Measurements from ENCODE around the gene FOXP1. TPM values are rescaled to one million over a fixed set of nuclear protein-coding genes. Genes with fewer than 3 reads are reported as not detected.

Gene FOXP1
- total and polyA plus RNA-seq, 2 donors (not counting 1 experiment from before 2014, with no cell fraction given): 70.3 to 101 TPM

GRCh38 chr3:71453822-71454511, 129.6 kb downstream of the FOXP1 start:
- Histone ChIP-seq H3K4me3 (replicated peaks in 1 of 4; ENCODE audit: control extremely low read depth in 1 of 4, insufficient read depth in 1 of 4, low read depth in 3 of 4, low read length in 4 of 4) (no peak overlapping the region), H3K27ac (ENCODE audit: insufficient read depth, low read length) (no peak overlapping the region), H3K4me2 (ENCODE audit: extremely low read depth, insufficient read depth, low read length) (no peak overlapping the region), H2AFZ (ENCODE audit: low read length) (no peak overlapping the region), H3K4me1 (ENCODE audit: control insufficient read depth, extremely low read depth, insufficient read depth, low read length) (peaks cover 2% of the 10 kb centered on the region), H3K79me2 (ENCODE audit: control insufficient read depth, insufficient read depth, low read length) (no peaks in the 10 kb centered on the region), H4K20me1 (ENCODE audit: control insufficient read depth, extremely low read depth, insufficient read depth, low read length) (no peaks in the 10 kb centered on the region), H3K9ac (ENCODE audit: insufficient read depth, low read length) (no peak overlapping the region), H3K9me3 (ENCODE audit: control insufficient read depth, insufficient read depth, low read depth, low read length) (no peaks in the 10 kb centered on the region), H3K27me3 (ENCODE audit: control insufficient read depth, insufficient read depth, low read length) (no peaks in the 10 kb centered on the region), H3K36me3 (ENCODE audit: control insufficient read depth, insufficient read depth, low read length) (no peaks in the 10 kb centered on the region)
- TF ChIP-seq, protein P1, sequence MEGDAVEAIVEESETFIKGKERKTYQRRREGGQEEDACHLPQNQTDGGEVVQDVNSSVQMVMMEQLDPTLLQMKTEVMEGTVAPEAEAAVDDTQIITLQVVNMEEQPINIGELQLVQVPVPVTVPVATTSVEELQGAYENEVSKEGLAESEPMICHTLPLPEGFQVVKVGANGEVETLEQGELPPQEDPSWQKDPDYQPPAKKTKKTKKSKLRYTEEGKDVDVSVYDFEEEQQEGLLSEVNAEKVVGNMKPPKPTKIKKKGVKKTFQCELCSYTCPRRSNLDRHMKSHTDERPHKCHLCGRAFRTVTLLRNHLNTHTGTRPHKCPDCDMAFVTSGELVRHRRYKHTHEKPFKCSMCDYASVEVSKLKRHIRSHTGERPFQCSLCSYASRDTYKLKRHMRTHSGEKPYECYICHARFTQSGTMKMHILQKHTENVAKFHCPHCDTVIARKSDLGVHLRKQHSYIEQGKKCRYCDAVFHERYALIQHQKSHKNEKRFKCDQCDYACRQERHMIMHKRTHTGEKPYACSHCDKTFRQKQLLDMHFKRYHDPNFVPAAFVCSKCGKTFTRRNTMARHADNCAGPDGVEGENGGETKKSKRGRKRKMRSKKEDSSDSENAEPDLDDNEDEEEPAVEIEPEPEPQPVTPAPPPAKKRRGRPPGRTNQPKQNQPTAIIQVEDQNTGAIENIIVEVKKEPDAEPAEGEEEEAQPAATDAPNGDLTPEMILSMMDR (conservative IDR thresholded peaks at IDR 0.05 in 1 of 2, IDR thresholded peaks at IDR 0.05 in 1 of 2; ENCODE audit: low read depth in 1 of 2, low read length in 2 of 2): no peak
- no peak for TF ChIP-seq EZH2 (IDR thresholded peaks at IDR 0.05; ENCODE audit: low read length, missing control alignments)
- DNase-seq (ENCODE audit: low read depth in 2 of 2): no peak

- H3K4me3 ChIP-seq (replicated peaks in 1 of 4; ENCODE audit: control extremely low read depth in 1 of 4, insufficient read depth in 1 of 4, low read depth in 3 of 4, low read length in 4 of 4): no peak overlapping the region
- no peak overlapping the region for H2AFZ ChIP-seq (ENCODE audit: low read length)
- H3K9me3 ChIP-seq (ENCODE audit: control insufficient read depth, insufficient read depth, low read depth, low read length): no peaks in the 10 kb centered on the region
- no peaks in the 10 kb centered on the region for H3K27me3 ChIP-seq (ENCODE audit: control insufficient read depth, insufficient read depth, low read length)
- H3K4me1 ChIP-seq (ENCODE audit: control insufficient read depth, extremely low read depth, insufficient read depth, low read length): peaks cover 2% of the 10 kb centered on the region
- no peak overlapping the region for H3K9ac ChIP-seq (ENCODE audit: insufficient read depth, low read length)
- H3K79me2 ChIP-seq (ENCODE audit: control insufficient read depth, insufficient read depth, low read length): no peaks in the 10 kb centered on the region
- DNase-seq (ENCODE audit: low read depth in 2 of 2): no peak
- no peaks in the 10 kb centered on the region for H3K36me3 ChIP-seq (ENCODE audit: control insufficient read depth, insufficient read depth, low read length)
- H3K27ac ChIP-seq (ENCODE audit: insufficient read depth, low read length): no peak overlapping the region
- H4K20me1 ChIP-seq (ENCODE audit: control insufficient read depth, extremely low read depth, insufficient read depth, low read length): no peaks in the 10 kb centered on the region
- TF ChIP-seq, protein P1 (conservative IDR thresholded peaks at IDR 0.05 in 1 of 2, IDR thresholded peaks at IDR 0.05 in 1 of 2; ENCODE audit: low read depth in 1 of 2, low read length in 2 of 2): no peak
- no peak for TF ChIP-seq EZH2 (IDR thresholded peaks at IDR 0.05; ENCODE audit: low read length, missing control alignments)
- H3K4me2 ChIP-seq (ENCODE audit: extremely low read depth, insufficient read depth, low read length): no peak overlapping the region
Observed at GRCh38 chr3:71453319-71453718, 130.2 kb downstream of the FOXP1 start.

- Histone ChIP-seq H3K36me3 (ENCODE audit: control insufficient read depth, insufficient read depth, low read length) (no peaks in the 10 kb centered on the region), H3K27me3 (ENCODE audit: control insufficient read depth, insufficient read depth, low read length) (no peaks in the 10 kb centered on the region), H4K20me1 (ENCODE audit: control insufficient read depth, extremely low read depth, insufficient read depth, low read length) (no peaks in the 10 kb centered on the region), H3K4me2 (ENCODE audit: extremely low read depth, insufficient read depth, low read length) (no peak overlapping the region), H3K9me3 (ENCODE audit: control insufficient read depth, insufficient read depth, low read depth, low read length) (no peaks in the 10 kb centered on the region), H3K9ac (ENCODE audit: insufficient read depth, low read length) (no peak overlapping the region), H3K4me3 (replicated peaks in 1 of 4; ENCODE audit: control extremely low read depth in 1 of 4, insufficient read depth in 1 of 4, low read depth in 3 of 4, low read length in 4 of 4) (no peak overlapping the region), H3K4me1 (ENCODE audit: control insufficient read depth, extremely low read depth, insufficient read depth, low read length) (peaks cover 2% of the 10 kb centered on the region), H3K27ac (ENCODE audit: insufficient read depth, low read length) (no peak overlapping the region), H3K79me2 (ENCODE audit: control insufficient read depth, insufficient read depth, low read length) (no peaks in the 10 kb centered on the region), H2AFZ (ENCODE audit: low read length) (no peak overlapping the region)
- DNase-seq (ENCODE audit: low read depth in 2 of 2): no peak
- no peak for TF ChIP-seq EZH2 (IDR thresholded peaks at IDR 0.05; ENCODE audit: low read length, missing control alignments)
- TF ChIP-seq, protein P1 (conservative IDR thresholded peaks at IDR 0.05 in 1 of 2, IDR thresholded peaks at IDR 0.05 in 1 of 2; ENCODE audit: low read depth in 1 of 2, low read length in 2 of 2): no peak
Observed at GRCh38 chr3:71451812-71452211, 131.7 kb downstream of the FOXP1 start.

All from fibroblast of lung (primary cell).